Stimulated activated CD4-positive, alpha-beta T cell treated with anti-CD3 and anti-CD28 coated beads, Interleukin-1b, Interleukin-23, amount 100 ng/mL, for 48 hours (primary cell): ENCODE measurements around the gene EIF3F.
A peak's percentile ranks its signal among the peaks of the same experiment; 100 is the strongest.
"Not testable (repeated sequence)": the region's sequence is repeated elsewhere in the genome, so short reads cannot be mapped to it uniquely, and the experiment has no call there.

Experiments used
- DNase-seq: peaks from one replicate; pipeline ENCODE4 v3.0.0-alpha.2; 2020

EIF3F gene, protein sequence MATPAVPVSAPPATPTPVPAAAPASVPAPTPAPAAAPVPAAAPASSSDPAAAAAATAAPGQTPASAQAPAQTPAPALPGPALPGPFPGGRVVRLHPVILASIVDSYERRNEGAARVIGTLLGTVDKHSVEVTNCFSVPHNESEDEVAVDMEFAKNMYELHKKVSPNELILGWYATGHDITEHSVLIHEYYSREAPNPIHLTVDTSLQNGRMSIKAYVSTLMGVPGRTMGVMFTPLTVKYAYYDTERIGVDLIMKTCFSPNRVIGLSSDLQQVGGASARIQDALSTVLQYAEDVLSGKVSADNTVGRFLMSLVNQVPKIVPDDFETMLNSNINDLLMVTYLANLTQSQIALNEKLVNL

DNA sequence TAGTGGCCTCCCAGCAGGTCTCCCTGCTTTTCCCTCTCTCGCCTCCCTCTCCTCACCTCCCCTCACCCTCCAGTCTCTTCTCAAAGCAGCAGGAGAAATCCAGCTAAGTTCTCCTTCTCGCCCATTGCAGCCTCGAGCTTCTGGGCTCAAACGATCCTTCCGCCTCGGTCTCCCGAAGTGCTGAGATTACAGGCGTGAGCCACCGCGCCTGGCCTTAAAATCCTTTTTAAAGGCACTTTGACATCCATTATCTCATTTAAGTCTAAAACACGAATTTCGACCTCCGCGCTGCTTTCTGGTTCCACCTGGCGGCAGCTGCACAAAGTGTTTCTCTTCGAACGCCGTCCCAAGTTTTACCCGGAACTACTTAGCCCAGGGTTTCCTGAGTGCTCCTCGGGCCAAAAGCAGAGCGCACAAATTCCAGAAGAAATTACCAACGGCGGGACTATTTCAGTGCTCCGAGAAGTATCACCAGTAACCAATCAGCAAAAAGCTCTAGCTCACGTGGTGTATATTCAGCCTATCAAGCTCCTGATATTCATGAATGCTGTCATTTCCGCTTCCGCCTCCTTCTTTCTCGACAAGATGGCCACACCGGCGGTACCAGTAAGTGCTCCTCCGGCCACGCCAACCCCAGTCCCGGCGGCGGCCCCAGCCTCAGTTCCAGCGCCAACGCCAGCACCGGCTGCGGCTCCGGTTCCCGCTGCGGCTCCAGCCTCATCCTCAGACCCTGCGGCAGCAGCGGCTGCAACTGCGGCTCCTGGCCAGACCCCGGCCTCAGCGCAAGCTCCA is at the start of gene EIF3F:
Gene EIF3F, plus strand, starts transcription at position 570 of the 792 bp plus-strand sequence. Its CDS starts 16 bp downstream, at position 586.
- peak; percentile 91 for DNase-seq

DNA sequence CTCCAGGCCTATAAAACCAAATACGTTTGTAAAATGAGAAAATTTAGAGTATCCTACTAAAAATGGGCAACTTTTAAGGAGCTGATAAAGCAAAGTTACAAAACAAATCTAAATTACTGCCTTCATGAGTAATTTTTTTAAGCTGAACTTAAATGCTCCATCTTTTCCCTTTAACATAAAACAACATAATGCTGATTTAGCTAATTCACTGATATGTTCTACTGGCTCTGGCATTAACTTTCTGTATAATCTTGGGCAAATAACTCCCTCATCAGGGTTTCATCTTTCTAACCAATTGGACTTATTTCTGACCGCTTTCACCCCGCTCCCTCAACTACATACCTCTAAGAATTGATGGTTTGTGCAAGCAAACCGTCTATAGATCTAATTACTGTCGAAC is 46.0 kb upstream of the EIF3F start:
- DNase-seq: no peak

DNA sequence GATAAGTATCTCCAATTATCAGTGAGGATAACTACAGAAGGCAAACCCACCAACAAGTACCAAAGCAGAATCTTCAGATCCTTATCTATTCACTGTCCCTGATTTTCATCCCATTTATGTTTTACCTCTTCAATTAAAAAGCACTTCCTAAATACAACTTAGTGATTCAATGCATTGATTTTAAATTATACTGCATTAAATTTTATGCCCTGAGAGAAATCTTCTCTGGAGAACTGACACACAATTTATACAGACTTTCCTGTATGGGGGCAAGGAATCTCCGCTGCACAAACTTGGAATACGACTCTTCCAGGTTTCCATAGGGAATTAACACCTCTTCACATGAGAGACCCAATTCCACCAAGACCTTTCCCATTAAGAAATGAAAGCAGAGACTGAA is 45.5 kb upstream of the EIF3F start, which contains the start of gene OR10A3:
Gene OR10A3, minus strand, starts transcription at position 101 of the 400 bp plus-strand sequence. CDS start 2,188 bp downstream, outside the sequence.
- no peak for DNase-seq

DNA sequence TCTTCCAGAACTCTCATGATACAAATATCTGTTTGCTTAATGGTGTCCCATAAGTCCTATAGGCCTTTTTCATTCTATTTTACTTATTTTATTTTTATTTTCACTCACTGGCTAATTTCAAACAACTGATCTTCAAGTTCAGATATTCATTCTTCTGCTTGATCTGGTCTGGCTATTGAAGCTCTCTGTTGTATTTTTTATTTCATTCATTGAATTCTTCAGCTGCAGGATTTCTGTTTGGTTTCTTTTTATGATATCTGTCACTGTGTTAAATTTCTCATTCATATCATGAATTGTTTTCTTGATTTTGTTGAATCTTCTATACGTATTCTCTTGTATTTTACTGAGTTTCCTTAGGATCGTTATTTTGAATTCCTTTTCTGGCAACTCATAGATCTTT is 43.0 kb upstream of the EIF3F start:
- no peak for DNase-seq

DNA sequence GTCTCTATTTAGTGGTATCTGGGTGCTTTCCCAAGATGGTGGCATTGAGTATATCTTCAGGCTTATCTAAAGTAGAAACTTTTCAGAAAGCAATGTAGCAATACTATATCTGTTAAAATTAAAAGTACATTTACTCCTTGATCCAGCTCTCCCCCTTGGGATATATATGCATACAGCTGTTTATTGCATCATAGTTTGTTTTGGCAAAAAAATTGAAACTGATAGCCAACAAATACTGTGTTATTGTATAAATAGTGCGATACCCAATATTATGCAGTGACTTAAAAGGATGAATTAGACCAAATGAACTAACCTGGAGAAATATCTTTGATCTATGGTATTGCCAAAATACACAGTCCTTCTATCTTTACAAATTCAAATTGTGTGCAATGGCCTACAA is 37.2 kb upstream of the EIF3F start:
- DNase-seq: no peak

DNA sequence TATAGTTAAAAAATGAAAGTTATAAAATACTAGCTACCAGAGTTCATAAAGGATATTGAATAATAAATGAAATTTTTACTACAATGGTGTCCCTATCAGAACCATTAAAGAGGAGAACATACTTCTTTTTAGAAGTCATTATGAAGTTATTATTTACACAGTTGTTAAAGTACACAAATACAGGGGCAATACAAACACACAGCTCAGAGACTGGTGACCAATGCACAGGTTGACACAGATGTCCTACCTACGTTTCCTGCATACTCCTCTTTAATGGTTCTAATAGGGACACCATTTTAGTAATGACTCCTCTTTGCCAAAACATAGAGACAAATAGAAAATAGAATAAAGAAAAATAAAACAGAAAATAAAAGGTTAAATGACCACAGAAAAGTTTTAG is 31.9 kb upstream of the EIF3F start:
- DNase-seq: no peak

DNA sequence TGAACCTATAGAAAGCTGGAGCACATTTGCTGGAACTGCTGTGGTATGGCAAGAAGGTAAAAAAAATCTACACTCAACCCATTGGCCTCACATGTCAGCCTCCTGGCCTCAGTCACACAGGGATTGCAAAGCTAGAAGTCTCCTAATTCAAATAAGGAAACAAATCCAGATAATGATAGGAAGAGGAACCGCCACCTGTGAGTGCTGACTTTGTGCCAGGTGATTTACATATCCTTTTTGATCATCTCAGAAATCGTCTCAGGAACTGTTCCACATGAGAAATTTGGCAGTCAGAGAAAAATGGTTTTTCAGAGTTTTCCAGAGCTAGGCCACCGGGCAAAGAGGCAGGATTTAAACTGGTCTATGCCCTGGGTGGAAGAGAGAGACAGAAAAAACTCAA is 22.9 kb upstream of the EIF3F start:
- DNase-seq: no peak

DNA sequence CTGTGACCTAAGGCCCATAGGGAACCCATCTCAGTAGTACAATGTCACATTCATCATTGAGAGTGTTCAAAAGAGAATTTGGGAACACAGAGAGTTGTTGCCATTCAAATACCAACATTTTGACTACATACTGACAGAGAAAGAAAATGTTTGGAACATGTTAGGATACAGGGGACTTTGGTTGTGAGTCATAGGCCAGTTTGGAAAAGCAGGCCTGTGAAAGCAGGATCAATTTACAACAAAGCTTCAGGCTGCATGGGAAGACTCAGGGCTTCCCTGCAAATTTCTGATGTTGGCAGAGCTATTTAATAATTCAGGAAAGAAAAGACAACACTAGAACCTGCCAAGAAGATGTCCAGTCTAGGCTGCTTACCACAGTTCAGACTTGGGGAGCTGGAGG is 22.3 kb upstream of the EIF3F start:
- DNase-seq: no peak

DNA sequence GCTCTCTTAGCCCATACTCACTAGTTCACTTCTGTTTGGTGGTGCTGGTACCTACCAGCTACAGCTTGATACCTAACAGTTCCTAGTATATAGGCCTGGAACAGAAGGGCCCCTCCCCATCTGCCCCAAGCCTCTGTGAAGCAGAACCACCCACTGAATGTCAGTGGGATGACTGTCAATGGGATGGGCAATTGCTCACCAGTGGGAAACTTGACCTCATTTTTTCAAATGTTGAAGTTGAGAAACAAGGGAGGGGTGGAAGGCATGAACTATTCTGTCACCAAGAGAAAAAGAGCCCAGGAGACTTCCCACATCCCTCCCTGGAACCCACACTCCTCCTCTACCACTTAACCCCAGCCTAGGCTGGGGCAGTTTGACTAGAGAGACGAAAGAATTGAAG is 21.8 kb upstream of the EIF3F start, which contains the start of gene NLRP10:
Gene NLRP10, minus strand, starts transcription at position 62 of the 400 bp plus-strand sequence. CDS start 1,952 bp downstream, outside the sequence.
- no peak for DNase-seq

DNA sequence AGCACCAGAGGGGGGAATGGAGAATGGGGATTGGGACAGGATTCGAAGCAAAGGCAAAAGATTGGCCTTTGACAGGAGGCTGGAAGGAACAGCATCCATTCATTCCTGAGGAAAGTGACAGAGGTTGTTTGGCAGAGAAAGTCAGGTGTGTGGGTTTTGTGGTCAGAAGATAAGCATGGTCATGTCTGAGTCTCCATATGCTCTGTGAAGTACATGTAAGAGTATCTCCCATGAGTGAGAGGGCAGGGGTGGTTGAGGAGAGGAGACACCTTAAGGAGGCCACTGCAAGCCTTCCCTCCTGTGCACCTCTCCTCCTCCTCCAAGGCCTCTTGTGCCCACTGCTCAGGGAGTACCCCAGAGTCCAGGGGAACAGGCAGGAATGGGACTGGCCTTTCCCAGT is 20.0 kb upstream of the EIF3F start:
- no peak for DNase-seq

DNA sequence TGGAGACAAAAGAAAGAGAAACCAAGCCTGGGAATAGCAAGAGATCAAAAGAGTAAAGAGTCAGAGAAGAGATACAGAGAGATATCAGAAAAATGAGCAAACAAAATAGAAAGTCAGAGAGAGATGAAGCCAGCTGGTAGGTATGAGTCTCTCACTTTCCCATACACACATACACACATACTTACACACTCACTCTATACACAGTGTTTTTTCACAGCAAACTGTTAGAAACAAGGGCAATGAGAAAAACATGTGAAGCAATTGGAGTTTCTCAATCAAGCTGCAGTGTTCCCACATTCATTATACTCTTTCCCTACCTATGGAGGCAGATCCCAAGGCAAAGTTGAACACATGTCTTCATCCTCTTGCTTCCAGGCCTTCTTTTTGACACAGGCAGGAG is 19.3 kb upstream of the EIF3F start:
- DNase-seq: no peak

DNA sequence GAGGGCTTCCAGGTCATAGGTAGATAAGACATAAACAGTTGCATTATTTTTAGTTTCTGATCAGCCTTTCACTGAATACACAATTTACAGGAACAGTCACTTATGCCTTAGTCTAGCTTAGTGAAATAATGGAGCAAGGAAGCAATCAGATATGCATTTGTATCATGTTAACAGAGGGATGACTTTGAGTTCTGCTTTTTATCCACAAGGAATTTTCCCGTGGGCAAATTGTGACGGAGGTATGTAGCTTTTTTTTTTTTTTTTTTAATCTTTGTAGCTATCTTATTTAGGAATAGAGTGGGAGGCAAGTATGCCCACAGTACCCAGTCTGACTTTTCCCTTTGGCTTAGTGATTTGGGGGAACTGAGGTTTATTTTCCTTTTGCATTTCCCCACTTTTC is 18.5 kb upstream of the EIF3F start:
- no peak for DNase-seq

DNA sequence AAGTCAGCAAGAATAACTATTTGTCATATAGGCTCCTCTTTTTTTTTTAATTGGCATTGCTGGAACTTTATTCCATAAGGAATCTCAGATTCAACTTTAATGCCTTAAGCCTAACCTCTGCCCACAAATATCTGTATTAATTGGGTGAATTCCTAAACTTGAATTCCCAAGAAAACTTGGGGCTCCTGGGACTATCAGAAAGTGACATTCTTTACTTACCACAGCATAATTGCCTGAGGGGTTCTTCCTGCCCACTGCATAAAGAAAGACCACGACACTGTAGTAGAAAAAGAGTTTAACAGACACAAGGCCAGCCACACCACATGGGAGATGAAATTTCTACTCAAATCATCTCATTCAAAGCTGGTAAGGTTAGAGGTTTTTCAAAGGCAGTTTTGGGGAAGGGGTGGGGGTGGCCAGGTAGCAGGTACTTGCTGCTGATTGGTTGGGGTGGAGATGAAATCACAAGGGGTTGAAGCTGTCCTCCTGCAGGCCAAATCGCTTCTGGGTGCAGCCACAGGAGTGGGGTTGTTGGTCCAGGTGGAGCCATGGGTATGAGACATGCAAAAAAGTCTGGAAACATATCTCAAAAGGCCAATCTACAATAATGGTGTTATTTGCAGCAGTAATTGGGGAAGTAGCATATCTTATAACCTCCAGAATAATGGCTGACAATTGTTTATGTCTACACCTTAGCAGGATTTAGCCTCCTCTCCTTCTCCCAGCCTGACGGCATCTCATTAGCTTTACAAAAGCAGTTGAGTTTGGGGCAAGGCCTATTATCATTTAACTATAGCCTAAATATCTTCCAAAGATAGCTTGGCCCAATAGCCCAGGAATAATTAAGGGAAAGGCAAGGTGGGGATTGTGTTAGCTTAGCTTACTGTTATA is 17.1 kb upstream of the EIF3F start:
- no peak for DNase-seq

DNA sequence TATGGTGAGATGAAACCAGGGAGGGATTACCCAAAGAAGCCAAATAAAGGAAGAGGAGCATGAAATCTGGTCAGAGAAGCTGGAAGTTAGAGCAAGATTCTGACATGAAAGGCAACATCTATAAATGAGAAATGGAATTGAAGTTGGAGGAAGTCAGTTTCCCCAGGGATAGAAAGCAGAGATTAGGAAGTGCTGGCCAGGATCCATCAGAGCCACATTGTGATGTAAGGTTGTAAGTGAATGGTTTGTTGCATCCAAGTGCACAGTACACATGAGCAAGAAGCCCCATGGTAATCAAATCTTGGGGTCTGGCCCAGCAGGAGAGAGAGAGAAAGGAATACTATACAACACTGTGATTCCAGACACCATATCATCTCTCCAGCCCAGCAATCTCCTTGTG is 15.3 kb upstream of the EIF3F start:
- no peak for DNase-seq

DNA sequence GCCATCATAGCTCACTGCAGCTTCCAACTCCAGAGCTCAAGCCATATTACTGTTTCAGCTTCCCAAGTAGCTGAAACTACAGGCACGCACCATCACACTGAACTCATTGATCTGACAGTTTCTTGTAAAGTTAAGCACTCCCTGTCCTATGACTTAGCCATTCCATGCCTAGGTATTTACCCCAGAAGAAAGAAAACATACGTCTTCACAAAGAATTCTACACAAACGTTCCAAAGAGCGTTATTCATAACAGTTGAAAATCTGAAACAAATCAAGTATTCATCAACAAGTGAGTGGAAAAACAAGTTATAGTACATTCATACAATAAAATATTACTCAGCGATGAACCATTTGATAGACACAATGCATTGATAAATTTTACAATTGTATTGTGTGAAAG is 14.1 kb upstream of the EIF3F start:
- no peak for DNase-seq

DNA sequence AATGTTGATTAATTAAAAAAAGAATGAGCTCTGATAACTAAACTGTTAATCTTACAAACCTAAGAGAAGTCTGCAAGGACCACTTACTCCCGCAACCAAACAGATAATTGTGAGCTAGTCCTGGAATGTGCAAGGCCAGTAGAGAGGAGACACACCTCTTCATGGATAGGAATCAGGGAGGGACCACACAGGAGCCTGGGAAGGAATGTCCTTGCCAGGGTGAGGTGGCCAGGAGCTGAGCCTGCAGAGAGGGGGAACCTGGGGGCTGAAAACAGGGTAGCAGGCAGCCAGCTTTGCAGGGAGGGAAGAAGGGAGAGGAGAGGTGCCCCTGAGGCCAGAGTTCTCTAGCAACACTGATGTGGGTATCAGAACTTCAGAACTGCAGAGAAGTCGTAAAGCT is 12.5 kb upstream of the EIF3F start:
- no peak for DNase-seq

DNA sequence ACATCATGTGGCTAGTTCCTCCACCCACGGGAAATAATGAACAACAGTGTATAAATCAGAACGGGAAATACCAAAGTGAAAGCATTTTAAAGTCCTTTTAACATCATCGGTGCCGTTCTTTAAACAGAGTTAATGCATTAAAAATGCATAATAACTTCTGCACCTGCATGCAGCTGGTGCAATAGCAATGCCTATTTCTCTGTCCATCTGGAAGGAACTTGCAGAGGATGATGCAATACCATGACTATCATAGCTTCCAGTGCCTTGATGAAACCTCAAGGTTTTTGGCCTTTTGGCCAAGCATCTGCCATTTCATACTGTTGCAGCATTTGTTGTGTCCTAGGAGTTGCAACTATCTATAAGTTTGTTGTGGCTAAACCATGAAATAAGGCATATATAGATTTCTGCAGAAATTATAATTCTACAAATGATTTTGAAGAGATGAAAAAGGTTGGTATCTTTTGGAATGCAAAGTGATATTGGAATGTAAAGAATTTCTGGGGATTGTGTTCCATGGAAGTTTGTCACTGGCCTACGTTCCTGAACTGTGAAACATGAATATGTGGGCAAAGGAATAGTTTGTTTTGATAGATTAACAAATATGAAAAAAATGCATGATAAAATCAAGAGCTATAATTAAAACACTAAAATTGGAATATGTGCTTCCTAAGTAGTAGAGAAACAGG is 9.8 kb upstream of the EIF3F start:
- no peak for DNase-seq

DNA sequence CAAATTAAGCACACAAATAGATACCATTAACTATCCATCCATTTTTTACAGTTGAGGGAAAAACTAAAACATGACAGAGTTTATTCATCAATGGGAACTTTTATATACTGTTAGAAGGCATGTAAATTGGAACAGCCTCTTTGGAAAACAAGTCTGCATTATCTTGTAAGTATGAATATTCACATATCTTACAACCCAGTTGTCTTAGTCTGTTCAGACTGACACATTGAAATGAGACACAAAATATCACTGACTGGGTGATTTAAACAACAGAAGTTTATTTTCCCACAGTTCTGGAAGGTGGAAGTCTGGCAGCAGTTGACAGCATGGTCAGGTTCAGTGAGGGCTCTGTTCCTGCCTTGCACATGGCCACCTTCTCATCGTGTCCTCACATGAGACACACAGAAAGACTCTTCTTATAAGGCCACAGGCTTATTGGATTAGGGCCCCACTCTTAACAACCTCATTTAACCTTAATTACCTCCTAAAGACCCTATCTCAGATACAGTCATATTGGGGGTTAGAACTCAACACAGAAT is 5.4 kb upstream of the EIF3F start:
- DNase-seq: no peak

DNA sequence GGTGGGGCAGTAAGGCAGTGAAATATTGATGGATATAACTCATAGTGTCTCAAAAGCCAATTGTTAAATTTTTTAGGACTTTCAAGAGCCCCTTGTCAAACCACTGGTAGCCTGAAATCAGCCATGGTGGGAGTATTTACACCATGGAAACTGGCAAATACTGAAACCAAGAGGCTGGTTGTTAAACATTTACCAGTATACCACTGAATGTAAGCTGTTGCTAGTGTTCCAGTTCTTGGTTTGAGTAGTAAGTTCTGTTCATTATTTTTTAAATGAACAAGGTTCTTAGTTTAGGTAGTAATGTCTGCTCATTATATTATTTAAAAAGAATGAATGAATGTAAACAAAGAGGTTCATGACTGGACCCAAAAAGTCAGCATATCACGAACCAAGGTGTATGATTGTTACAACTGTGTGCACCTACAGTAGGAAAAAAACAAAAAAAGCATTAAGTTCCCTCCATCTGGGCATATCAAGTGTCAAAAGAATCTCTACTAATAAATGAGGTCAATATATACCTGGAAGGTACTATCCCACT is 4.5 kb upstream of the EIF3F start:
- no peak for DNase-seq

DNA sequence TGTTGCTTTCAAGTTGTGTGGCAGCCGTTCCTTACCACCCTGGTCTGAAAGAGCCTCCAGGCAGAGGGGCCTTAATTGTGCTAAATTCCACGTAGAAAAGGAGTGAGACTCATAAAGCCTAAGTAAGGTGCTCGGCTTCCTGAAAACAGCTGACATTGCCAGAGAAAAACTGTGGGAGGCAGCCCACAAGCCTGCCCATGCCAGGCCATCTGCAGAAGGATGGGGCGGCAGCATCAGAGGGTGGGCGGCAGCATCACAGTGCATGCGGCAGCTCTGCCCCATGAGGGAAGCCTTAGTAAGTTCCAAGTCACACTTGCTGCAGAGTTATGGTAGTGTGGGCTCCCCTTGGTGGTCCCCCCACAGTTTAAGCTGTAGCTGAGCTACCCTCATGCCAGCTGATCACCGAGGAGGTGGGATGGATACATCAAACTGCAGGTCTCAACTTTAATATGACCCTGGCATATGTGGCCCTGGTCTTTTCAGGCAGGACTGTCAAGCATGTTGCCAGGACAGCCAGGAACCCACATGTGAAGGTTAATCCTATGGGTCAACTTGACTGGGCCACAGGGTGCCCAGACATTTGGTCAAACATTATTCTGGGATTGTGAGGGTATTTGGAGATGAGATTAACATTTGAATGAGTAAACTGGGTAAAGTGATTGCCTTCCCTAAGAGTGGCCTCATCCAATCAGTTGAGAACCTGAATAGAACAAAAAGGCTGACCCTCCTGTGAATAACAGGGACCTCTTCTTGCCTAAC is 3.1 kb upstream of the EIF3F start:
- DNase-seq: no peak

DNA sequence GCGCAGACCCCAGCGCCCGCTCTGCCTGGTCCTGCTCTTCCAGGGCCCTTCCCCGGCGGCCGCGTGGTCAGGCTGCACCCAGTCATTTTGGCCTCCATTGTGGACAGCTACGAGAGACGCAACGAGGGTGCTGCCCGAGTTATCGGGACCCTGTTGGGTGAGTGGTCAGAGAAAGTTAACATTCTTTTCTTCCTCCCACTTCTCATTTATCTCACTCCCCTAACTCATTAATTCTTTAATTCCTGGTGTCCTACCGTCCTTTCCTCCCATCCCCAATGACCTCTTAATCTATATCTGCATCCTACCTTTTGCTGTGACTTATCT is 385 bp downstream of the EIF3F start:
- DNase-seq: not testable (repeated sequence)
